Measurements from ENCODE around the gene SLC46A1. TPM values are rescaled to one million over a fixed set of nuclear protein-coding genes. Genes with fewer than 3 reads are reported as not detected.
A peak's percentile ranks its signal among the peaks of the same experiment; 100 is the strongest.

SLC46A1 gene
- total and polyA plus RNA-seq, 2 of the 13 experiments (the other 11 are each of a cell fraction or from before 2014, with no cell fraction given): 19.6 to 22.6 TPM

GRCh38 chr17:28370035-28370743 lies 35.8 kb downstream of the SLC46A1 start, which contains the start of gene VTN (continued):
- TF ChIP-seq ARID5B (CRISPR knock-in tag; IDR thresholded peaks at IDR 0.05) (peak; percentile 93), STAT6 (CRISPR knock-in tag; IDR thresholded peaks at IDR 0.05; ENCODE audit: borderline replicate concordance) (0 out of 2 replicates have a peak, but pooled peaks have one; percentile 76), ZNF350 (CRISPR knock-in tag; IDR thresholded peaks at IDR 0.05; ENCODE audit: borderline replicate concordance, low read depth) (peak; percentile 91; the same call in 1 of the 2 replicates), BRF2 (CRISPR knock-in tag; IDR thresholded peaks at IDR 0.05) (peak; percentile 80; the same call in 1 of the 2 replicates), ZNF142 (CRISPR knock-in tag; IDR thresholded peaks at IDR 0.05) (no peak), CERS6 (CRISPR knock-in tag; IDR thresholded peaks at IDR 0.05) (no peak), GABPA (IDR thresholded peaks at IDR 0.05; ENCODE audit: low read depth, low read length) (no peak), GABPA (CRISPR knock-in tag; IDR thresholded peaks at IDR 0.05; ENCODE audit: low read depth) (peak; percentile 58; the same call in 1 of the 2 replicates), POLR2G (IDR thresholded peaks at IDR 0.05; ENCODE audit: low read depth, low read length) (peak; percentile 56; the same call in 1 of the 2 replicates), YEATS2 (CRISPR knock-in tag; IDR thresholded peaks at IDR 0.05; ENCODE audit: borderline replicate concordance) (peak; percentile 38; the same call in 1 of the 2 replicates), ZNF614 (CRISPR knock-in tag; IDR thresholded peaks at IDR 0.05; ENCODE audit: borderline replicate concordance) (peak; percentile 79), ZNF333 (CRISPR knock-in tag; IDR thresholded peaks at IDR 0.05; ENCODE audit: borderline replicate concordance) (peak; percentile 90; the same call in 1 of the 2 replicates), NFKB2 (CRISPR knock-in tag; IDR thresholded peaks at IDR 0.05; ENCODE audit: borderline replicate concordance) (0 out of 2 replicates have a peak, but pooled peaks have one; percentile 52)
